DND-41 (cell line): ENCODE measurements around the gene AFF1.

Experiments used
- ATAC-seq: fragments of 200-7000 bp; cut with Tn5 transposase; 3 replicates; pipeline ENCODE4 v1.9.1; 2021; ENCODE audit warnings: low read depth; ENCODE audit not compliant: insufficient read depth
- DNase-seq: peaks from one replicate; pipeline ENCODE4 v3.0.0-alpha.2; 2020
- H2AFZ ChIP-seq: 2 replicates; pipeline ENCODE4 v1.6.0; 2012; ENCODE audit warnings: low read depth, low read length
- H3K27ac ChIP-seq: 2 replicates; pipeline ENCODE4 v1.5.1; 2012; ENCODE audit warnings: low read length, inconsistent platforms
- H3K27me3 ChIP-seq: fragments of 200-600 bp; sonication (generic); 2 replicates; pipeline ENCODE4 v1.6.0; 2012; ENCODE audit warnings: low read length, mild to moderate bottlenecking, inconsistent platforms; ENCODE audit not compliant: insufficient read depth, poor library complexity
- H3K36me3 ChIP-seq: 2 replicates; pipeline ENCODE4 v1.5.1; 2012; ENCODE audit warnings: low read length, inconsistent platforms; ENCODE audit not compliant: insufficient read depth
- H3K4me1 ChIP-seq: 2 replicates; pipeline ENCODE4 v1.5.1; 2012; ENCODE audit warnings: mild to moderate bottlenecking, low read length; ENCODE audit not compliant: insufficient read depth
- H3K4me2 ChIP-seq: 2 replicates; pipeline ENCODE4 v1.6.0; 2012; ENCODE audit warnings: mild to moderate bottlenecking, moderate library complexity, low read length, inconsistent platforms; ENCODE audit not compliant: insufficient read depth
- H3K4me3 ChIP-seq, 2 experiments: fragments of 200-600 bp in 1 of 2; shearing (Covaris generic) in 1 of 2; 2 replicates each; pipeline ENCODE4 v1.5.1; 2012 to 2016; ENCODE audit warnings: inconsistent platforms in 2 of 2, low read length in 2 of 2, mild to moderate bottlenecking in 2 of 2, low read depth in 1 of 2, moderate library complexity in 1 of 2
- H3K79me2 ChIP-seq: 2 replicates; pipeline ENCODE4 v1.6.0; 2012; ENCODE audit warnings: low read length, inconsistent platforms; ENCODE audit not compliant: insufficient read depth
- H3K9ac ChIP-seq: 2 replicates; pipeline ENCODE4 v1.6.0; 2012; ENCODE audit warnings: low read depth, mild to moderate bottlenecking, inconsistent platforms, low read length, moderate library complexity
- H3K9me3 ChIP-seq: 2 replicates; pipeline ENCODE4 v1.5.1; 2012; ENCODE audit warnings: low read length, moderate library complexity, mild to moderate bottlenecking, inconsistent platforms; ENCODE audit not compliant: insufficient read depth, severe bottlenecking
- H4K20me1 ChIP-seq: 2 replicates; pipeline ENCODE4 v1.6.0; 2012; ENCODE audit warnings: low read length; ENCODE audit not compliant: insufficient read depth
- CTCF ChIP-seq: IDR thresholded peaks from 2 replicates; pipeline ENCODE4 v1.5.1; 2012; ENCODE audit warnings: borderline replicate concordance, low read length, moderate library complexity, mild to moderate bottlenecking; ENCODE audit not compliant: poor library complexity, severe bottlenecking; ENCODE audit errors: extremely low read depth
- EZH2 ChIP-seq: IDR thresholded peaks from 3 replicates; pipeline ENCODE4 v1.6.1; 2012; ENCODE audit warnings: borderline replicate concordance, low read depth, mild to moderate bottlenecking, moderate library complexity, low read length, inconsistent platforms; ENCODE audit not compliant: severe bottlenecking

AFF1 gene

GRCh38 chr4:87117732-87118075 is 182.9 kb downstream of the AFF1 start:
- ATAC-seq: no peak
- no peak overlapping the region for H3K27ac ChIP-seq

GRCh38 chr4:87118421-87118820 is 183.6 kb downstream of the AFF1 start:
- Histone ChIP-seq H3K27me3 (no peaks in the 10 kb centered on the region), H3K4me3 (no peak overlapping the region), H3K36me3 (peaks cover 73% of the 10 kb centered on the region), H3K79me2 (peaks cover 26% of the 10 kb centered on the region), H3K4me1 (no peaks in the 10 kb centered on the region), H3K4me2 (no peak overlapping the region), H3K9ac (no peak overlapping the region), H4K20me1 (peaks cover 11% of the 10 kb centered on the region; the same call in 1 of the 2 replicates), H2AFZ (no peak overlapping the region), H3K9me3 (no peaks in the 10 kb centered on the region), H3K27ac (no peak overlapping the region)
- TF ChIP-seq CTCF (no peak), EZH2 (no peak)
- ATAC-seq (no peak), DNase-seq (no peak)

More at GRCh38 chr4:87117732-87118075, 182.9 kb downstream of the AFF1 start:
- TF ChIP-seq EZH2: no peak
- TF ChIP-seq CTCF: no peak
- Histone ChIP-seq H3K27me3 (no peaks in the 10 kb centered on the region), H3K36me3 (peaks cover 78% of the 10 kb centered on the region), H4K20me1 (peaks cover 14% of the 10 kb centered on the region; the same call in 1 of the 2 replicates), H2AFZ (no peak overlapping the region), H3K4me2 (no peak overlapping the region), H3K4me3 (no peak overlapping the region), H3K4me1 (no peaks in the 10 kb centered on the region), H3K9ac (no peak overlapping the region), H3K79me2 (peaks cover 26% of the 10 kb centered on the region), H3K9me3 (no peaks in the 10 kb centered on the region)
- no peak for DNase-seq

- DNase-seq (peak; percentile 39), ATAC-seq (peak; percentile 91)
- H3K27ac ChIP-seq: no peak overlapping the region
These were observed 184.0 kb downstream of the AFF1 start for GRCh38 chr4:87118826-87119225.

More at GRCh38 chr4:87118826-87119225, 184.0 kb downstream of the AFF1 start:
- H4K20me1 ChIP-seq: peaks cover 11% of the 10 kb centered on the region; the same call in 1 of the 2 replicates
- peaks cover 27% of the 10 kb centered on the region for H3K79me2 ChIP-seq
- H3K36me3 ChIP-seq: peaks cover 71% of the 10 kb centered on the region
- H3K27me3 ChIP-seq: no peaks in the 10 kb centered on the region
- no peaks in the 10 kb centered on the region for H3K4me1 ChIP-seq
- H3K9me3 ChIP-seq: no peaks in the 10 kb centered on the region
- H3K9ac ChIP-seq: no peak overlapping the region
- H2AFZ ChIP-seq: no peak overlapping the region
- no peak overlapping the region for H3K4me2 ChIP-seq
- TF ChIP-seq EZH2: no peak
- no peak for TF ChIP-seq CTCF
- no peak overlapping the region for H3K4me3 ChIP-seq
